GM18520 (cell line): Measurements from ENCODE around the gene TRMT6.

Experiments
- ATAC-seq: cut with Tn5 transposase; IDR thresholded peaks from one replicate; pipeline ENCODE4 v1.9.1; 2021; ENCODE audit not compliant: unreplicated experiment

Gene TRMT6

GRCh38 chr20:5949943-5950270 is 426 bp downstream of the TRMT6 start:
- no peak for ATAC-seq

GRCh38 chr20:5947276-5947675 is 3.1 kb downstream of the TRMT6 start:
- no peak for ATAC-seq

GRCh38 chr20:5945963-5946362 is 4.4 kb downstream of the TRMT6 start:
- no peak for ATAC-seq

GRCh38 chr20:5938456-5939029 is 11.8 kb downstream of the TRMT6 start:
- ATAC-seq, result no peak

- no peak for ATAC-seq
These were observed 14.1 kb downstream of the TRMT6 start for GRCh38 chr20:5936238-5936637.

GRCh38 chr20:5935384-5935783 is 14.9 kb downstream of the TRMT6 start:
- no peak for ATAC-seq

- ATAC-seq, result no peak
These were observed 16.4 kb downstream of the TRMT6 start for GRCh38 chr20:5933802-5934436.

GRCh38 chr20:5932796-5933195 is 17.5 kb downstream of the TRMT6 start:
- ATAC-seq, result no peak

GRCh38 chr20:5931411-5931810 is 18.9 kb downstream of the TRMT6 start:
- ATAC-seq, result no peak

GRCh38 chr20:5928836-5929715 is 21.3 kb downstream of the TRMT6 start:
- no peak for ATAC-seq

GRCh38 chr20:5927749-5928462 is 22.4 kb downstream of the TRMT6 start:
- ATAC-seq, result no peak

- no peak for ATAC-seq
These were observed 24.8 kb downstream of the TRMT6 start for GRCh38 chr20:5925551-5925950.

GRCh38 chr20:5923493-5923892 is 26.8 kb downstream of the TRMT6 start:
- ATAC-seq, result no peak

- no peak for ATAC-seq
These were observed 29.8 kb downstream of the TRMT6 start for GRCh38 chr20:5920581-5920980.

GRCh38 chr20:5919626-5920544 is 30.4 kb downstream of the TRMT6 start:
- ATAC-seq, result no peak

GRCh38 chr20:5918856-5919625 is 31.3 kb downstream of the TRMT6 start:
- peak; percentile 46 for ATAC-seq

- ATAC-seq, result no peak
These were observed 35.5 kb downstream of the TRMT6 start for GRCh38 chr20:5914859-5915258.

- no peak for ATAC-seq
These were observed 37.2 kb downstream of the TRMT6 start for GRCh38 chr20:5913166-5913565.

- ATAC-seq, result no peak
These were observed 40.1 kb downstream of the TRMT6 start for GRCh38 chr20:5910186-5910585.

GRCh38 chr20:5908981-5909380 is 41.4 kb downstream of the TRMT6 start:
- ATAC-seq, result no peak
